IMR-90 (cell line): ENCODE data around the gene EMC8. TPM values are rescaled to one million over a fixed set of nuclear protein-coding genes. Genes with fewer than 3 reads are reported as not detected.

Experiments used
- ATAC-seq: fragments of 200-7000 bp; cut with Tn5 transposase; 2 replicates; pipeline ENCODE4 v1.9.1; 2020; ENCODE audit warnings: low read depth, mild to moderate bottlenecking, moderate library complexity
- BruUV-seq: library from RNA; stranded (reverse); fragments of 400-500 nt; replicated peaks from 2 replicates; lab custom pipeline; 2021; lab: Mats Ljungman, UMichigan
- CTCF ChIA-PET: fragments of 300-600 bp; formaldehyde crosslinking; extraction: SDS; loops from one replicate; lab custom pipeline; 2021; ENCODE audit warnings: antibody characterized with exemption; lab: Yijun Ruan, JAX
- POLR2A ChIA-PET: fragments of 300-600 bp; sonication (Branson Sonifier 250); formaldehyde crosslinking; loops from one replicate; lab custom pipeline; 2022; ENCODE audit warnings: antibody characterized with exemption; ENCODE audit not compliant: unreplicated experiment; lab: Charles Lee
- DNase-seq: peaks from one replicate; pipeline ENCODE4 v3.0.0; 2013
- H2AFZ ChIP-seq: replicated peaks from 2 replicates; pipeline ENCODE3; 2013; ENCODE audit warnings: low read length, mild to moderate bottlenecking; ENCODE audit not compliant: poor library complexity
- H2AK5ac ChIP-seq: 2 replicates; pipeline ENCODE4 v1.6.1; 2013; ENCODE audit warnings: low read depth, low read length, inconsistent platforms
- H2AK9ac ChIP-seq: replicated peaks from 2 replicates; pipeline ENCODE3; 2013; ENCODE audit warnings: mild to moderate bottlenecking, low read depth, low read length, moderate library complexity; ENCODE audit not compliant: poor library complexity
- H2BK120ac ChIP-seq: 2 replicates; pipeline ENCODE4 v1.6.1; 2013; ENCODE audit warnings: low read depth, low read length, inconsistent platforms
- H2BK15ac ChIP-seq: 3 replicates; pipeline ENCODE4 v1.6.1; 2013; ENCODE audit warnings: low read depth, low read length, inconsistent platforms
- H2BK20ac ChIP-seq: 2 replicates; pipeline ENCODE4 v1.6.1; 2013; ENCODE audit warnings: low read depth, mild to moderate bottlenecking, inconsistent platforms, low read length, moderate library complexity
- H2BK5ac ChIP-seq: 2 replicates; pipeline ENCODE4 v1.6.1; 2013; ENCODE audit warnings: mild to moderate bottlenecking, low read depth, low read length, inconsistent platforms; ENCODE audit not compliant: poor library complexity, severe bottlenecking
- H3K14ac ChIP-seq: replicated peaks from 2 replicates; pipeline ENCODE4 v1.6.1; 2013; ENCODE audit warnings: low read depth, low read length, inconsistent platforms
- H3K18ac ChIP-seq: 2 replicates; pipeline ENCODE4 v1.6.1; 2013; ENCODE audit warnings: low read depth, low read length, control low read depth
- H3K23ac ChIP-seq: 2 replicates; pipeline ENCODE4 v1.6.1; 2013; ENCODE audit warnings: low read depth, low read length, inconsistent platforms
- H3K27ac ChIP-seq: 2 replicates; pipeline ENCODE4 v1.5.1; 2013; ENCODE audit warnings: mild to moderate bottlenecking, control low read depth, low read length; ENCODE audit not compliant: insufficient read depth
- H3K27me3 ChIP-seq: 2 replicates; pipeline ENCODE4 v1.6.1; 2013; ENCODE audit warnings: low read length; ENCODE audit not compliant: control insufficient read depth, insufficient read depth
- H3K36me3 ChIP-seq: 2 replicates; pipeline ENCODE4 v1.6.1; 2013; ENCODE audit warnings: low read length, mixed read lengths; ENCODE audit not compliant: control insufficient read depth, insufficient read depth
- H3K4ac ChIP-seq: 2 replicates; pipeline ENCODE4 v1.6.1; 2013; ENCODE audit warnings: low read depth, low read length, inconsistent platforms
- H3K4me1 ChIP-seq: 2 replicates; pipeline ENCODE4 v1.6.1; 2013; ENCODE audit warnings: low read length, mixed read lengths; ENCODE audit not compliant: control insufficient read depth, insufficient read depth
- H3K4me2 ChIP-seq: 2 replicates; pipeline ENCODE4 v1.6.1; 2013; ENCODE audit warnings: low read depth, mild to moderate bottlenecking, control low read depth, low read length, moderate library complexity
- H3K4me3 ChIP-seq: 2 replicates; pipeline ENCODE4 v1.5.1; 2013; ENCODE audit warnings: low read depth, mild to moderate bottlenecking, control low read depth, low read length, moderate library complexity; ENCODE audit not compliant: insufficient read depth
- H3K56ac ChIP-seq: 2 replicates; pipeline ENCODE4 v1.6.1; 2013; ENCODE audit warnings: low read length, inconsistent platforms; ENCODE audit not compliant: insufficient read depth; ENCODE audit errors: extremely low read depth
- H3K79me1 ChIP-seq, 2 experiments: 2 replicates each; pipeline ENCODE4 v1.6.1; 2013; ENCODE audit warnings: low read length in 2 of 2, inconsistent platforms in 1 of 2, low read depth in 1 of 2
- H3K9ac ChIP-seq: 2 replicates; pipeline ENCODE4 v1.6.1; 2013; ENCODE audit warnings: low read depth, low read length, control low read depth
- H3K9me1 ChIP-seq: 2 replicates; pipeline ENCODE4 v1.6.1; 2013; ENCODE audit warnings: low read length, inconsistent platforms; ENCODE audit not compliant: insufficient read depth
- H3K9me3 ChIP-seq: 2 replicates; pipeline ENCODE4 v1.6.1; 2013; ENCODE audit warnings: low read length; ENCODE audit not compliant: control insufficient read depth, insufficient read depth
- H4K20me1 ChIP-seq: 2 replicates; pipeline ENCODE4 v1.6.1; 2013; ENCODE audit warnings: low read length, inconsistent platforms; ENCODE audit not compliant: insufficient read depth
- H4K5ac ChIP-seq: 2 replicates; pipeline ENCODE4 v1.6.1; 2013; ENCODE audit warnings: mild to moderate bottlenecking, low read depth, low read length, control low read depth
- H4K8ac ChIP-seq, 2 experiments: 2 replicates each; pipeline ENCODE4 v1.6.1; 2013; ENCODE audit warnings: low read depth in 2 of 2, low read length in 2 of 2, control low read depth in 1 of 2, inconsistent platforms in 1 of 2
- H4K91ac ChIP-seq: 2 replicates; pipeline ENCODE4 v1.6.1; 2013; ENCODE audit warnings: low read depth, low read length, inconsistent platforms; ENCODE audit not compliant: insufficient read depth
- CEBPB ChIP-seq: IDR thresholded peaks from 2 replicates; pipeline ENCODE4 v1.6.1; 2012; ENCODE audit warnings: low read depth, low read length, improper control_type of control experiment
- CHD1 ChIP-seq: IDR thresholded peaks from 2 replicates; pipeline ENCODE4 v1.6.1; 2012; ENCODE audit warnings: low read depth, low read length, improper control_type of control experiment
- ELK1 ChIP-seq: fragments of 150-350 bp; IDR thresholded peaks from 2 replicates; pipeline ENCODE4 v1.6.1; 2016; ENCODE audit warnings: low read depth, mild to moderate bottlenecking, low read length, moderate library complexity, borderline replicate concordance
- FOS ChIP-seq: fragments of 150-350 bp; IDR thresholded peaks from 2 replicates; pipeline ENCODE4 v1.6.1; 2016; ENCODE audit warnings: low read depth, low read length
- MAFK ChIP-seq: IDR thresholded peaks from 2 replicates; pipeline ENCODE4 v1.6.1; 2012; ENCODE audit warnings: low read depth, low read length, improper control_type of control experiment
- NFE2L2 ChIP-seq: fragments of 150-350 bp; IDR thresholded peaks from 2 replicates; pipeline ENCODE4 v1.6.1; 2016; ENCODE audit warnings: low read depth, mild to moderate bottlenecking, low read length
- RCOR1 ChIP-seq: IDR thresholded peaks from 2 replicates; pipeline ENCODE4 v1.6.1; 2012; ENCODE audit warnings: mild to moderate bottlenecking, low read length, improper control_type of control experiment; ENCODE audit not compliant: insufficient replicate concordance
- WGBS, 2 experiments: methylation state at CpG; one replicate each; pipeline versions ENCODE4 v1.1.5 to v1.1.7; 2013; ENCODE audit warnings: missing lambda C conversion rate in 2 of 2; ENCODE audit not compliant: insufficient read length in 1 of 2; ENCODE audit errors: extremely low coverage in 2 of 2; 5-methylcytosine and 5-hydroxymethylcytosine counted together
- dilution Hi-C: fragments of 300-500 bp; cut with HindIII; formaldehyde crosslinking; loops from one replicate; pipeline ENCODE4 v1.14.3; 2018; ENCODE audit warnings: low sequenced_read_pairs; ENCODE audit not compliant: unreplicated experiment
- in situ Hi-C: fragments of 300-500 bp; cut with MboI; formaldehyde crosslinking; loops from 3 replicates; pipeline ENCODE4 v1.14.3; 2019; ENCODE audit warnings: low sequenced_read_pairs, inconsistent platforms, mixed read lengths
- intact Hi-C: fragments of 100-400 bp; cut with micrococcal nuclease; formaldehyde crosslinking; loops from 2 replicates; pipeline ENCODE4 v1.10.0; 2022
- polyA plus RNA-seq, 3 experiments: library from polyadenylated mRNA; depleted of rRNA; stranded (reverse); fragments of >200 nt; gene quantifications; 2 replicates each; pipeline ENCODE4 v1.2.3, GENCODE V29; 2012; ENCODE audit warnings: low replicate concordance in 1 of 3
- total RNA-seq: library from RNA; depleted of rRNA; stranded (reverse); fragments of >200 nt; gene quantifications from 2 replicates; pipeline ENCODE4 v1.2.3, GENCODE V29; 2012
- TF ChIP-seq, protein P1 (sequence below): conservative IDR thresholded peaks from 2 replicates; pipeline ENCODE4 v1.5.1; 2012; ENCODE audit warnings: mild to moderate bottlenecking, low read depth, low read length, improper control_type of control experiment

Gene EMC8
- total and polyA plus RNA-seq, 2 of the 4 experiments (the other 2 are of a cell fraction) = 23.7 to 48.9 TPM

DNA sequence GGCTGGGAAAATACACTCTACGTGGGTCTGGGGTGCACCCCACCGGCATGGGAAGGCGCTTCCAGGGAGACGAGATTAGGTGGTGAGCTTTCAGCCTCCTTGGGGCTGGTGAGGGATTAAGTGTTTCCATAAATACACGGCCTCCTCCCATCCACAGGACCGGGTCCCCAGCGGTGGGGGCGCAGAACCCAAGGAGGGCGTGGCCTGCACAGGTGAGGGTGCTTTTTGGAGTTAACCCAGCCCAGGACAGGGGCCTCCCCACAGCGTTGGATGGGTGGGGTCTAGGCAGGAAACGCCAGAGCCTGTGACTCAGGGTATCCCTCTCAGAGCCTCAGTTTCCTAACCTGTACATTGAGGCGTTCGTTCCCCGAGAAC is 49.6 kb downstream of the EMC8 start:
- dilution Hi-C loops = no loop called here
- no CpG with 5 or more reads among the region's 14 CpGs for WGBS, 2 experiments
- Histone ChIP-seq H4K20me1 (peaks cover 8% of the 10 kb centered on the region; the same call in 1 of the 2 replicates), H3K9ac (peak overlapping the region; percentile 66), H3K23ac (peak overlapping the region; percentile 70; the same call in 1 of the 2 replicates), H2BK5ac (no peak overlapping the region), H2BK20ac (no peak overlapping the region), H4K91ac (no peak overlapping the region), H3K79me1 (peaks cover 19 to 28% of the 10 kb centered on the region in 2 experiments), H2AK5ac (peak overlapping the region; percentile 40; the same call in 1 of the 2 replicates), H2BK120ac (peak overlapping the region; percentile 10; the same call in 1 of the 2 replicates), H3K9me3 (no peaks in the 10 kb centered on the region), H4K5ac (peak overlapping the region; percentile 39; the same call in 1 of the 2 replicates), H3K27me3 (no peaks in the 10 kb centered on the region), H3K4me3 (peak overlapping the region; percentile 46), H3K4me2 (peak overlapping the region; percentile 71), H2BK15ac (no peak overlapping the region; the same call in 2 of the 3 replicates), H3K4me1 (peaks cover 25% of the 10 kb centered on the region), H3K36me3 (no peaks in the 10 kb centered on the region), H3K27ac (peak overlapping the region; percentile 25), H2AK9ac (peak overlapping the region; percentile 81), H3K56ac (no peak overlapping the region), H2AFZ (peak overlapping the region; percentile 92), H3K4ac (peak overlapping the region; percentile 58), H3K18ac (peak overlapping the region; percentile 36; the same call in 1 of the 2 replicates), H4K8ac (peak overlapping the region; percentile 54 to 83; a peak in 2 of 4 replicates), H3K14ac (peak overlapping the region; percentile 34; the same call in 1 of the 2 replicates), H3K9me1 (peaks cover 10% of the 10 kb centered on the region)
- no peak for DNase-seq
- TF ChIP-seq MAFK (no peak), CEBPB (no peak), NFE2L2 (no peak), CHD1 (no peak), FOS (no peak), RCOR1 (no peak), ELK1 (no peak)
- TF ChIP-seq, protein P1, sequence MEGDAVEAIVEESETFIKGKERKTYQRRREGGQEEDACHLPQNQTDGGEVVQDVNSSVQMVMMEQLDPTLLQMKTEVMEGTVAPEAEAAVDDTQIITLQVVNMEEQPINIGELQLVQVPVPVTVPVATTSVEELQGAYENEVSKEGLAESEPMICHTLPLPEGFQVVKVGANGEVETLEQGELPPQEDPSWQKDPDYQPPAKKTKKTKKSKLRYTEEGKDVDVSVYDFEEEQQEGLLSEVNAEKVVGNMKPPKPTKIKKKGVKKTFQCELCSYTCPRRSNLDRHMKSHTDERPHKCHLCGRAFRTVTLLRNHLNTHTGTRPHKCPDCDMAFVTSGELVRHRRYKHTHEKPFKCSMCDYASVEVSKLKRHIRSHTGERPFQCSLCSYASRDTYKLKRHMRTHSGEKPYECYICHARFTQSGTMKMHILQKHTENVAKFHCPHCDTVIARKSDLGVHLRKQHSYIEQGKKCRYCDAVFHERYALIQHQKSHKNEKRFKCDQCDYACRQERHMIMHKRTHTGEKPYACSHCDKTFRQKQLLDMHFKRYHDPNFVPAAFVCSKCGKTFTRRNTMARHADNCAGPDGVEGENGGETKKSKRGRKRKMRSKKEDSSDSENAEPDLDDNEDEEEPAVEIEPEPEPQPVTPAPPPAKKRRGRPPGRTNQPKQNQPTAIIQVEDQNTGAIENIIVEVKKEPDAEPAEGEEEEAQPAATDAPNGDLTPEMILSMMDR = no peak
- in situ Hi-C loops = no loop called here
- CTCF ChIA-PET = no interaction called here
- POLR2A ChIA-PET = no interaction called here
- BruUV-seq = no TSS peak
- ATAC-seq = no peak
- intact Hi-C loops = loop anchor here (5.0 kb wide), 1 partner anchor 48 kb away; the partner anchor contains the start of genes COX4I1 and EMC8
